Motor neuron (in vitro differentiated cells): ENCODE measurements around the gene PNMA3. TPM values are rescaled to one million over a fixed set of nuclear protein-coding genes. Genes with fewer than 3 reads are reported as not detected.
"Not testable (repeated sequence)": the region's sequence is repeated elsewhere in the genome, so short reads cannot be mapped to it uniquely, and the experiment has no call there.

Source experiments
- ATAC-seq, 8 experiments: fragments of 200-7000 bp; cut with Tn5 transposase; replicated peaks in 6 of 8; 2 replicates each; pipeline ENCODE4 v1.8.0; 2021; ENCODE audit warnings: mild to moderate bottlenecking in 8 of 8, moderate library complexity in 8 of 8
- H3K27ac ChIP-seq, 2 donors: fragments of 250-450 bp; sonication (Bioruptor Pico); 2 replicates each; pipeline ENCODE4 v1.9.0; 2021; ENCODE audit warnings: antibody characterized with exemption in 2 of 2, mild to moderate bottlenecking in 2 of 2, moderate library complexity in 1 of 2
- H3K4me1 ChIP-seq, 2 donors: fragments of 250-450 bp; sonication (Bioruptor Pico); replicated peaks in 1 of 2; 2 replicates each; pipeline ENCODE4 v1.6.1; 2021; ENCODE audit warnings: antibody characterized with exemption in 2 of 2, mild to moderate bottlenecking in 2 of 2, moderate library complexity in 1 of 2
- H3K4me3 ChIP-seq, 5 donors: fragments of 250-450 bp; sonication (Bioruptor Pico); 2 replicates each; pipeline ENCODE4 v1.9.0; 2021; ENCODE audit warnings: antibody characterized with exemption in 5 of 5, mild to moderate bottlenecking in 5 of 5, moderate library complexity in 4 of 5
- WGBS, 10 experiments: fragments of 450-650 bp; shearing (Covaris generic); methylation state at CpG; one replicate each; pipeline ENCODE4 v1.0.0; 2022; 5-methylcytosine and 5-hydroxymethylcytosine counted together
- in situ Hi-C, 9 experiments: fragments of 400-800 bp; cut with MboI; loops; one replicate each; pipeline ENCODE4 v1.15.0; 2021; ENCODE audit warnings: low sequenced_read_pairs in 9 of 9, low pct_unique_long_range_greater_than_20kb in 2 of 9; ENCODE audit not compliant: unreplicated experiment in 9 of 9
- total RNA-seq, 8 experiments: library from RNA; unstranded; fragments of 300-600 nt; gene quantifications; 2 replicates each; pipeline versions ENCODE4 v1.2.3 to v1.2.4, GENCODE V29; 2022

The PNMA3 gene
- total RNA-seq, 8 experiments from 2014 or later: 0.91 to 8.6 (median 7.1) TPM; not detected in 1

GRCh38 chrX:153059191-153060094 is 3.2 kb downstream of the PNMA3 start:
- no peak for ATAC-seq
- in situ Hi-C loops: no loop called here
- no peak overlapping the region for H3K27ac ChIP-seq
- H3K4me3 ChIP-seq: no peak overlapping the region
- peaks cover 4 to 7% of the 10 kb centered on the region in 2 donors for H3K4me1 ChIP-seq
- 100% methylated on average over 1 of the region's 18 CpGs; no CpG with 5 or more reads in 9 of the 10 experiments for WGBS, 10 experiments

GRCh38 chrX:153060095-153060445 is 3.8 kb downstream of the PNMA3 start:
- no peak overlapping the region for H3K27ac ChIP-seq
- WGBS, 10 experiments: 51% methylated on average over 8 of the region's 8 CpGs; no CpG with 5 or more reads in 9 of the 10 experiments
- H3K4me1 ChIP-seq: peaks cover 4 to 7% of the 10 kb centered on the region in 2 donors
- ATAC-seq: no peak
- H3K4me3 ChIP-seq: no peak overlapping the region
- in situ Hi-C loops: no loop called here

GRCh38 chrX:153061732-153062131 is 5.5 kb downstream of the PNMA3 start:
- in situ Hi-C loops: no loop called here
- WGBS, 10 experiments: 0 to 67% (median 4%) methylated on average over 1 to 3 of the region's 3 CpGs; no CpG with 5 or more reads in 5 of the 10 experiments
- peak in 2 of 8 experiments; percentile 46 to 59 for ATAC-seq

GRCh38 chrX:153063315-153063714 is 7.0 kb downstream of the PNMA3 start:
- in situ Hi-C loops: no loop called here
- Histone ChIP-seq H3K4me1 (no peaks in the 10 kb centered on the region), H3K4me3 (no peak overlapping the region), H3K27ac (no peak overlapping the region)
- ATAC-seq: no peak

More at GRCh38 chrX:153061732-153062131, 5.5 kb downstream of the PNMA3 start:
- H3K4me1 ChIP-seq: peaks cover 4 to 7% of the 10 kb centered on the region in 2 donors
- H3K4me3 ChIP-seq: no peak overlapping the region
- H3K27ac ChIP-seq: no peak overlapping the region

- WGBS, 10 experiments: 43% methylated on average over 1 of the region's 2 CpGs; no CpG with 5 or more reads in 9 of the 10 experiments
- Histone ChIP-seq H3K4me1 (no peaks in the 10 kb centered on the region), H3K27ac (no peak overlapping the region), H3K4me3 (no peak overlapping the region)
- in situ Hi-C loops: no loop called here
- no peak for ATAC-seq
Observed at GRCh38 chrX:153064061-153064460, 7.8 kb downstream of the PNMA3 start.

- H3K27ac ChIP-seq: no peak overlapping the region
- ATAC-seq: peak in 2 of 8 experiments; percentile 44 to 50
- H3K4me1 ChIP-seq: no peaks in the 10 kb centered on the region
- WGBS, 10 experiments: no CpG with 5 or more reads among the region's 6 CpGs
- in situ Hi-C loops: no loop called here
- no peak overlapping the region for H3K4me3 ChIP-seq
Observed at GRCh38 chrX:153065389-153065788, 9.1 kb downstream of the PNMA3 start.

GRCh38 chrX:153066402-153066801 is 10.1 kb downstream of the PNMA3 start:
- H3K27ac ChIP-seq, in situ Hi-C loops, H3K4me3 ChIP-seq, ATAC-seq, H3K4me1 ChIP-seq: not testable (repeated sequence)
- WGBS, 10 experiments: no CpG with 5 or more reads among the region's 12 CpGs

GRCh38 chrX:153071909-153072583 is 15.8 kb downstream of the PNMA3 start, which contains the start of gene PNMA6A:
TSS of gene PNMA6A (plus strand) at chrX:153072454. CDS start at chrX:153073063, 609 bp downstream.
- no CpG with 5 or more reads among the region's 76 CpGs for WGBS, 10 experiments
- in situ Hi-C loops, H3K4me3 ChIP-seq, H3K4me1 ChIP-seq, H3K27ac ChIP-seq: not testable (repeated sequence)
- ATAC-seq: peak; percentile 89 to 95 (median 92)

GRCh38 chrX:153073331-153073730 is 17.1 kb downstream of the PNMA3 start:
- ATAC-seq, in situ Hi-C loops, H3K4me3 ChIP-seq, H3K27ac ChIP-seq, H3K4me1 ChIP-seq: not testable (repeated sequence)
- WGBS, 10 experiments: no CpG with 5 or more reads among the region's 29 CpGs

GRCh38 chrX:153074262-153074899 is 18.1 kb downstream of the PNMA3 start:
- in situ Hi-C loops: no loop called here
- no peak for ATAC-seq
- H3K4me1 ChIP-seq: no peaks in the 10 kb centered on the region
- no peak overlapping the region for H3K4me3 ChIP-seq
- no peak overlapping the region for H3K27ac ChIP-seq
- 54 to 80% (median 80%) methylated on average over 1 to 3 of the region's 24 CpGs; no CpG with 5 or more reads in 7 of the 10 experiments for WGBS, 10 experiments

- Histone ChIP-seq H3K4me1 (no peaks in the 10 kb centered on the region), H3K27ac (no peak overlapping the region), H3K4me3 (no peak overlapping the region)
- ATAC-seq: no peak
- in situ Hi-C loops: no loop called here
- WGBS, 10 experiments: no CpG with 5 or more reads among the region's 11 CpGs
Observed at GRCh38 chrX:153074935-153075334, 18.7 kb downstream of the PNMA3 start.

- ATAC-seq: no peak
- in situ Hi-C loops: no loop called here
- Histone ChIP-seq H3K27ac (no peak overlapping the region), H3K4me3 (no peak overlapping the region), H3K4me1 (no peaks in the 10 kb centered on the region)
- no CpG with 5 or more reads among the region's 14 CpGs for WGBS, 10 experiments
Observed at GRCh38 chrX:153075366-153075765, 19.1 kb downstream of the PNMA3 start.

- H3K27ac ChIP-seq, in situ Hi-C loops, H3K4me3 ChIP-seq, H3K4me1 ChIP-seq: not testable (repeated sequence)
- peak; percentile 89 to 95 (median 93) for ATAC-seq
- WGBS, 10 experiments: no CpG with 5 or more reads among the region's 76 CpGs
Observed at GRCh38 chrX:153077437-153078135, 21.3 kb downstream of the PNMA3 start.
